GM21381 (cell line): ENCODE measurements around the gene HSDL1.

Experiments used
- ATAC-seq: cut with Tn5 transposase; IDR thresholded peaks from one replicate; pipeline ENCODE4 v1.9.1; 2021; ENCODE audit warnings: mild to moderate bottlenecking, moderate library complexity; ENCODE audit not compliant: unreplicated experiment

Gene HSDL1

GRCh38 chr16:84176192-84177053, 31.4 kb upstream of the HSDL1 start:
- no peak for ATAC-seq

- ATAC-seq, result peak; percentile 60
These were observed 30.5 kb upstream of the HSDL1 start for GRCh38 chr16:84175350-84176081.

- no peak for ATAC-seq
These were observed 29.4 kb upstream of the HSDL1 start for GRCh38 chr16:84174396-84174795.

DNA sequence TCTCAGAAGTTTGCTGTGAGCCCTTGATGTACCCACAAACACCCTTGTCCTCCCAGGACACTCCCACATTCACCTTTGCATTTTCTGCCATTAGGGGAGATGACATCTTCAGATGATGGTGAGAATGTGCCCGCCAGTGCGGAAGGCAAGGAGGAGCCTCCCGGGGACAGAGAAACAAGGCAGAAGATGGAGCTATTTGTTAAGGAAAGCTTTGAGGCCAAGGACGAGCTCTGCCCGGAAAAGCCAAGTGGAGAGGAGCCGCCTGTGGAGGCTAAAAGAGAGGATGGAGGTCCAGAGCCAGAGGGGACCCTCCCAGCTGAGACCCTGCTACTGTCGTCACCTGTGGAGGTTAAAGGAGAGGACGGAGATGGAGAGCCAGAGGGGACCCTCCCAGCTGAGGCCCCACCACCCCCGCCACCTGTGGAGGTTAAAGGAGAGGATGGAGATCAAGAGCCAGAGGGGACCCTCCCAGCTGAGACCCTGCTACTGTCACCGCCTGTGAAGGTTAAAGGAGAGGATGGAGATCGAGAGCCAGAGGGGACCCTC, 24.9 kb upstream of the HSDL1 start:
- ATAC-seq, result no peak

DNA sequence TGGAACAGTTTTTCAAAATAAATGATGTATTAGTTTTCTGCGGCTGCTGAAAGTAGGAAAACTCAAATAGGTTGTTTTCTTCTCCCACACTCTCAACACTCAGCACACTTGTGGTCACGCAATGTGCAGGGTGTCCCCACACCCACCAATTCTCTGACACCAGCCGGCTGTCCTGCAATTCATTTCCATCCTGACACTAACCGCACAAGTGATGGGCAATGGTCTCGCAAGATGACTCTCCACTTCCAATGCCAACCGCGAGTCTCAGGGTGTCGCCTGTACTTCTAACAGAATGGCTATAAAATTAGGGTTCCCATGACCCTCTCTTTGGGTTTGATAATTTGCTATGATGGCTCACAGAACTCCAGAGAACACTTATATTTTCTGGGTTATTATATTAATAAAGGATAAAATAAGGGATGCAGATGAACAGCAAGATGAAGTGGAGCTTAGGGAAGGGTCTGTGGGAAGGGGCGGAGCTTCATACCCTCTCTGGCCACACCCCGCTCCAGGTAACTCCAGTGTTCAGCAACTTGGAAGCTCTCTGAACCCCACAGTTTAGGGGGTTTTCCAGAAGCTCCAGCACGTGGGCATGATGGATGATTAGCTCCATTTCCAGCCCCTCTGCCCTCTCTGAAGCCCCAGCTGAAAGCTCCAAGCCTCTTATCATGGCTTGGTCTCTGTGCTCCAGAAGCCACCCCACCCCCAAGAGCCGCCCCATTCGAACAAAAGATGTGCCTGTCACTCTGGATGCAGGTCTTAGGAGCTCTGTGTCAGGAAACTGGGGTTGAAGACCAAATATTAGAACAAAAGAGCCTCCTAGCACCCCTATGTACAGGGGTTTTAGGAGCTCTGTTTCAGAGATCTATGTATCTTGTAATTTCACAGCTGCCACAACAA, 22.1 kb upstream of the HSDL1 start:
- no peak for ATAC-seq

GRCh38 chr16:84165746-84166145, 20.8 kb upstream of the HSDL1 start:
- ATAC-seq, result no peak

- no peak for ATAC-seq
These were observed 16.8 kb upstream of the HSDL1 start for GRCh38 chr16:84161801-84162200.

DNA sequence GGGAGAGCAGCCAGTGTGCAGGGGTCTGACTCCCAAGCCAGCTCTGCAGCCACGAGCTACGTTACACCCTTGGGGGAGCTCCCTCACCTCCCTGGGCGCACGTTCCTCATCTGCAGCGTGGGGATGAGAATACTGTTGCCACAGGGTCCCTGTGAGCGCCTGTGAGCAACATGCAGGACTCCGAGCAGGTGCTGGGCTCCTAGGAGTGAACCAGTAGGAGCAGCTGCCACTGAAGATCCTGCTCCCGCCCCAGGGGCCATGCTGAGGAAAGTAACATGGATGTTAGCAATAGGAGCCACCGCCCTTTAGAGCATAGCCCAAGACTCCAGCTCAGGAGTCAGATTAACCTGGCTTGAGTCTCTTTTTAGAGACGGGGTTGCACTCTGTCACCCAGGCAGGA, 16.1 kb upstream of the HSDL1 start:
- ATAC-seq, result no peak

DNA sequence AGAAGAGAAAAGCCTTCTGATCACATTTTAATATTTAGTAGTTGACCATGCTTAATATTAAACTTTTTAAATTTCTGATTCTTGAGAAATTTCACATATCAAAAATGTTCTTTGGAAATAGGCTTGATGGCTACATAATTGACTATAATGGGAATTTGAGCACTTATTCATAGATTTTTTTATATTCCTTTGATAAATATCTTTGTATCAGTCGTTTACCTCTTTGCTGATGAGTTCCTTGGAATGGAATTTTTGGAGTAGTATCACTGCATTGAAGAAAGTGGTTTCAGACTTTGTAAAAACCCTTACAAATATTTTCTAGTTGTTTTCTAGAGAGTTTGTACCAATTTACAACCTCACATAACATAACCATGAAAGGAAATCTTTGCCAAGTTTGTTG, 14.8 kb upstream of the HSDL1 start:
- ATAC-seq, result no peak

DNA sequence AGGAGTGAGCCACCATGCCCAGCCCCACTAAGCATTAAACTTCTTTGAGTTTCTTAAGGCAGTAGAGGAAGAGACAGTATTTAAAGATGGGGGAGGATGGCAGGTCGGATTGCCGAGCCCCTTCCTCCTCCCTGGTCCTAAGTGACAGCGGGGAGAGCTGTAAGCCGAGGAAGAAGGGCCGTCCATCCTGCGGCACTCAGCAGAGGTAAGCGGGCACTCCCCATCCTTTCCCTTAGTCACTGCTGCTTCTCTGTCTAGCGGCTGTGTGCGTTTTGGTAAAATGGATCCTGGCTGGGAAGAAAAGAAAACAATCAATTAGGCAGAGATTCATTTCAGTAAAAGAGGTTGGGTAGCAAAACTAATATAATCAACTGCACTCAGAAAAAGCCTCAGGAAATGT, 14.0 kb upstream of the HSDL1 start:
- no peak for ATAC-seq

DNA sequence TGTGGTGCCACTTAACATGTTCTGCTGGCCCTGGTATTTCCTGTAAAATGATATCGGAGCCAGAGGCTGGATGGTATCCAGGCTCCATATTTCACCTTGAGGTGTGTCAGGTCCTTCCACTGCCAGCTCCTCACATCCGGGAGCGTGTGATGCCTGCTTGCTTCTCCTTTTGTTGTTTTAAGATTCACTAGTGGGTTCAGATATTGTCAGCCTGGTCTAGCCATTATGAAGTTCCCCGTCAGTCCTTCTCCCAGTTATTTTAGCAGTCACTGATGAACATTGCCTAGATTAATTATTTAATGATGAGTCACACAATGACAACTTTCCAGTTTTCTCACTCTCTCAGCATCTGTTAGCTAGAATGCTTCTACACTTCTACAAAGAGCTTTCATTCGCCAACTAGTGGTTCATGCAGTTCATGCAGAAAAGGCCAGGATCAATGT, 11.4 kb upstream of the HSDL1 start:
- ATAC-seq, result no peak

GRCh38 chr16:84155771-84156170, 10.8 kb upstream of the HSDL1 start:
- no peak for ATAC-seq

DNA sequence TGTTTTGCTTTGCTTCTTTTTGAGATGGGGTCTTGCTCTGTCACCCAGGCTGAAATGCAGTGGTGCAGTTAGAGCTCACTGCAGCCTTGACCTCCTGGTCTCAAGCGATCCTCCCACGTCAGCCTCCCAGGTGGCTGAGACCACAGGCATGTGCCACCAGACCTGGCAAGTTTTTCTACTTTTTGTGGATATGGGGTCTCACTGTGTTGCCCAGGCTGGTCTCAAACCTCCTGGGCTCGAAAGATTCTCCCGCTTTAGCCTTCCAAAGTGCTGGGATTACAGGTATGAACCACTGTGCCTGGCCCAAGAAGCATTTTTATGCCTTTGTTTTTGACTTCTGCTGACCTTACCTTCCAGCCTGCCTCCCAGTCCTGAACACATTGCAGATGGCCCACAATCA, 10.2 kb upstream of the HSDL1 start:
- ATAC-seq, result no peak

- ATAC-seq, result no peak
These were observed 8.8 kb upstream of the HSDL1 start for GRCh38 chr16:84153660-84154214.

- no peak for ATAC-seq
These were observed 5.9 kb upstream of the HSDL1 start for GRCh38 chr16:84150926-84151325.

- peak; percentile 19 for ATAC-seq
These were observed 643 bp downstream of the HSDL1 start for GRCh38 chr16:84144209-84144858.

GRCh38 chr16:84143784-84144199, 1.2 kb downstream of the HSDL1 start:
- ATAC-seq, result no peak

DNA sequence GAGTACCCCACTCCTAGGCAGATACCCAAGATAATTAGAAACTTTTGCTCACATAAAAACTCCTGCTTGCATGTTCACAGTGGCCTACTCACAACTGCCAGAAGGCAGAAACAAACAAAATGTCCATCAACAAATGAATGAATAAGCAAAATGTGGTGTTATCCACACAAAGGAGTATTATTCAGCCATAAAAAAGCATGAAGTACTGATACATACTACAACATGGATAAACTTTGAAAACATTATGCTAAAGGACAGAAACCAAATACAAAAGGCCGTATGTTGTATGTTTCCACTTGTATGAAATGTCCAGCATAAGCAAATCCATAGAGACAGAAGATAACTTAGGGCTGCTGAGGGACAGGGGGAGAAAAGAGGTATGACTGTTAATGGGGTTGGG, 1.9 kb downstream of the HSDL1 start:
- ATAC-seq, result no peak

- no peak for ATAC-seq
These were observed 3.8 kb downstream of the HSDL1 start for GRCh38 chr16:84141143-84141670.
